ENCODE results near the gene SMAD7. TPM values are rescaled to one million over a fixed set of nuclear protein-coding genes. Genes with fewer than 3 reads are reported as not detected.

SMAD7 gene
- total RNA-seq, 1 donor from 2014 or later = 34.6 TPM

DNA sequence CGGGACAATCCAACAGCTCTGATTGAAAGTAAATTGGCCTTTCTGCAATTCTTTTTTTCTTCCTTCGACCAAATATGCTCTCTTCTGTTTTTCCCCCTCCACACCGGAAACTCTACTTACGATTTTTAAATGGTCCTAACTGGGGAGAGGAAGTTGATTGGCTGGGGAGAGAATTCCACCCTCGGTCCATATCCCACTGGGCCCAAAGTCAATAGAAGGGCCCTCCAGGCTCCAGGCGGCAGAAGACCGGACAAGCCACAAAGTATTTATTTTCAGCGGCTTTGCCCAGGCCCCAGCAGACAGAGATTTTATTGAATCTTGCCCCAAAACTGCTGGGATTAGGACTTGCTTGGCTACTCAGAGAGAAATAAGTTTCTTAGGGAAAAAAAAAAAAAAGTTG is 37.1 kb upstream of the SMAD7 start:
- intact Hi-C loops (cut with micrococcal nuclease) = no loop called here

DNA sequence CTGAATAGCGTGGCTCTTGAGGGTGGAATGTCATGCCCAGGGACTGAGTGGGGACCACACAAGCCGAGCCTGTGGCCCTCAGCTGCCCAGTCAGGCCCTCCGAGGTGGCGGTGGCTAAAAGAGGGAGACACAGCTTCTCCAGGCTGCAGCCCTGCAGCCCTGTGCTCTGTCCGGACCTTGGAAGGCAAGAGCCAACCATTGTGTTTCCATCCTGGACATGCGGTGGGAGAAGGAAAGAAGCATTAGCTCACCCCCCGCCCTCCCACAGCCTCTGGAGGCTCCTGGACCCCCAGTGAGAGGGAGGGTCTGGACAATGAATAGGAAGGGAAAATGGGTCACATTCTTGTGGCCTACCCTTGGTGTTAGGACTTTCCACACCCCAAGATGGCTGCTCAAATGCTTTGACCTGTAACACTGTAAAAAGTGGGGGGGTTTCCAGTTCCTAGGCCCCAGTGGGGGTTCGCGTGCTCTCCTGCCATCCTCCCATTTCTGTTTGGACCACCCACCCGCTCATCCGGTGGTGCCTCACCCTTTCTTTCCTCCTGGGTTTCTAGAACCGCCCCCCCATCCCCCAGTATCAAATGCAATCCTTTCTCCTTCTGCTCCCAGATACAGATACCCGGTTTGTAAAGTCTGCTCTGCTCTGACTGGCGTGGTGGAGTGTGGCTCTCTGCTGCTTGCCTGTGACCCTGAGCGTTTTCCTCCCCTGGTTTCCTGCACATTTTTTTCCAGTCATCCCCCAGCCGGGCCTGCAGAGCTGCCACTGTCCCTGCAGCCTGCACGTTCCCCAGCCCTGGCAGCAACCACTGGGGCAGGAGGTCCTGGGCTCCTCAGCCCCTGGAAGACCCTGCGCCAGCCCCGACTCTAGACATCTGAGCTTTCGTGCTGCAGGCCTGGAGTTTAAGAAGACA is 36.3 kb upstream of the SMAD7 start:
- intact Hi-C loops (cut with micrococcal nuclease) = no loop called here

DNA sequence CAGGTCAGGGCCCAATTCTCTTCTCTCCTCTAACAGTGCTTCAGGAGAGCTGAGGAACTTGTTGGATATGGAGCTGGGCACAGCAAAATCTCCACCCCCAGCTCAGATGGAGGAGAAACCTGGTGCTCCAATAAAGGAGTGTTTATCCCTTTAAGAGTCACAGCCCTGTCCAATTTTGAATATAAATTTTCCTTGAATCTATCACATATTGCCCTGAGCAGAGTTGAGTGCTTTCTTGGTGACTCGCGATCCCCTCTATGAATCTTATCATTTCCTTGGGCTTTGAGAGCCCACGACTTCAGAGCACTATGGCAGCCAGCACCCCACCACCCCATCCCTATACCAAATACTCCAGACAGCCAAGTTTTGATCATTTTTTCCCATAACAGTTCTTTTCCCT is 34.4 kb upstream of the SMAD7 start:
- intact Hi-C loops (cut with micrococcal nuclease) = no loop called here

DNA sequence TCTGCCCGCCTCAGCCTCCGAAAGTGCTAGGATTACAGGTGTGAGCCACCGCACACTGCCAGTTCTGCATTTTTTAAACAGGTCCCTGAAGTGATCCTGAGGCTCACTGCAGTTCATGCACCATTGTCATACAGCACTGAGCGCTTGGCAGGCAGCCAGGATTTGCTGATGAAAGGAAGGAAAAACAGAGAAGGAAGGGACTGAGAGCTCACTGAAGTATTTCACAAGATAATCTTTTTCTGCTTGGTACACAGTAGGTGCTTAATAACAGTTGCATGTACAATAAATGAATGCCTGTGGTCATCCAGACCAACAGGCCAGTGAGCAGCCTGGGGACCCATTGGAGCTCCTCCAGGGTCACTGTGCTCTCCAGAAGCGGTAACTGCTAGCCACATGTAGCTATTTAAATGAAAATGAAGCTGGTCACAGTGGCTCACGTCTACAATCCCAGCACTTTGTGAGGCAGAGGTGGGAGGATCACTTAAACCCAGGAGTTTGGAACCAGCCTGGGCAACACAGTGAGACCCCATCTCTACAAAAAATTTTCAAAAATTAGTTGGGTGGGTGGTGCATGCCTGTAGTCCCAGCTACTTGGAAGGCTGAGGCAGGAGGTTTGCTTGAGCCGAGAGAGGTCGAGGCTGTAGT is 33.1 kb upstream of the SMAD7 start:
- intact Hi-C loops (cut with micrococcal nuclease) = no loop called here

DNA sequence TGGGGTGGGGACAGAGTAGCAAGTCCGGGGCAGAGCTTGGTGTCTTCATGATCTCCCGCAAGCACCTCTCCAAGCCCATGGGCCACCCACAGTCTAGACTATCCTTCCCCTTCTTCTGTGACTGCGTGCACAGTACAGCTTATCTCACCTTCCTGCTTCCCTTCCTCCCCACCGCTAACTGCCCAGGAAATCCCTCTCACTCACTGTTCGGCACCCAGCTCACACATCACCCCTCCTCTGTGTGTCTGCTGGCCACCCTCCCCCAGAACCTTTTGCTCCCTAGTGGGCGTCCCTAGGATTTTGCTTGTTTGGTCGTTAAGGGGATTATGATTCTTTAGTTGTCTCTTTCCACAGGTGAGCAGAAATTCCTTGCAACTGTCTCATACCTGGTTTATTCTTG is 31.5 kb upstream of the SMAD7 start:
- intact Hi-C loops (cut with micrococcal nuclease) = no loop called here

DNA sequence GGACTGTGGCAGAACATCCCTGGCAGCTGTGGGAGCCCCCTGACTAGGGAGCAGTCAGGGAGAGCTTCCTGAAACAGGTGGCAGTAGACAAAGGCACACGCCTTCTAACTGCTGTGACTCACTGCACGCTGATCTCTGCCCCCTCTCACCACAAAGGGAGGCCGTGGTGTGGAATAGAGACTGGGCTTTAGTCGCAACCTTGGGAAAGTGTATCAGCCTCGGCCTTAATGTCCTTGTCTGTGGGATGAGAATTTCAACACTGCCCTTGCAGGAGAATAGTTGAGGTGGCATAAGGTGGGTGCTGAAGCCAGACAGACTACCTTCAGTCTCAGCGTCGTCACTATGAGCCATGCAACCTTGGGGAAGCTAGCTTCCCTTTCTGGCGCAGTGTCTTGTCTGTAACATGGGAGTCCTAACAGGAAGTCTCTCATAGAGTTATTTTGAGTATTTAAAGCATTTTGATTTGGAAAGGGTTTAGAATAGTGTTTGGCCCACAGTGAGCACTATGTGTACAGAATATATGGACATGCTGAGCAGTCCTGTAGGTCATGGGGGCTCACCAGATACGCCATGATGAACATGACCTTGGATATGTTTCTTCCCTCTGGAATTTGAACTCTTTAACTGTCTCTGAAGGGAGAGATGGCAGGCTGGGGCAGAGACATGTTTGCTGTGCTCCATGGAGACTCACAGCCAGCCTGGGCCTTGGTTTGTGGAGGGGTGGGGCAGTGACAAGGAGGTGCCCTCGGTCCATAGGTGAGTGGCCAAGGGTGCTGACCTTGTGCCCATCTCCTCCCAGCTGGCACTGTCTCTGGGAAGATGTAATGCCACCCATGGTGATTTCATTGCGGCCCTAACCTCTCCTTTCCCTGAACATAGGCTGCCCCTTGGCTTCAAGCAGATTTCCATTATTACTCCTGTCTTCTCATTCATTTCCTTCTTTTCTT is 29.5 kb upstream of the SMAD7 start:
- intact Hi-C loops (cut with micrococcal nuclease) = loop anchor here (5.0 kb wide), 1 partner anchor 38 kb away; no protein-coding TSS in a partner anchor

DNA sequence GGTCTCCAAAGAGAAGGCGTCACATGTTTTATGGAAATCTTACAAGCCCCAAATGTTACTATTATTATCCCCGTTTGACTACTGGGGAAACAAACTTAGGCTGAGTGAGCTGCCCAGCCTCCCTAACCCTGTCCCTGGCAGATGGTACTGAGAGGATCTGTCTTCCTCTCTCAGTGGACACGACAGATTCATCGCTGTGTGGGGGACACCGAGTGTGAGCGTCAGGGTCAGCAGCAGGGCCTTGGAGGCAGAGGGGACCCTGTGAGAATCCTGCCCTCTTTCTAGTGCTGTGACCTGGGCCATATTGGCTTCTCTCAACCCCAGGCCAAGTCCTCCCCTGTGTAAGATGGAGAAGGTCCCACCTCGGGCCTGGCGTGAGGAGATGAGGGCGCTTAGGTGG is 27.1 kb upstream of the SMAD7 start:
- intact Hi-C loops (cut with micrococcal nuclease) = loop anchor here (5.0 kb wide), 1 partner anchor 36 kb away; no protein-coding TSS in a partner anchor

DNA sequence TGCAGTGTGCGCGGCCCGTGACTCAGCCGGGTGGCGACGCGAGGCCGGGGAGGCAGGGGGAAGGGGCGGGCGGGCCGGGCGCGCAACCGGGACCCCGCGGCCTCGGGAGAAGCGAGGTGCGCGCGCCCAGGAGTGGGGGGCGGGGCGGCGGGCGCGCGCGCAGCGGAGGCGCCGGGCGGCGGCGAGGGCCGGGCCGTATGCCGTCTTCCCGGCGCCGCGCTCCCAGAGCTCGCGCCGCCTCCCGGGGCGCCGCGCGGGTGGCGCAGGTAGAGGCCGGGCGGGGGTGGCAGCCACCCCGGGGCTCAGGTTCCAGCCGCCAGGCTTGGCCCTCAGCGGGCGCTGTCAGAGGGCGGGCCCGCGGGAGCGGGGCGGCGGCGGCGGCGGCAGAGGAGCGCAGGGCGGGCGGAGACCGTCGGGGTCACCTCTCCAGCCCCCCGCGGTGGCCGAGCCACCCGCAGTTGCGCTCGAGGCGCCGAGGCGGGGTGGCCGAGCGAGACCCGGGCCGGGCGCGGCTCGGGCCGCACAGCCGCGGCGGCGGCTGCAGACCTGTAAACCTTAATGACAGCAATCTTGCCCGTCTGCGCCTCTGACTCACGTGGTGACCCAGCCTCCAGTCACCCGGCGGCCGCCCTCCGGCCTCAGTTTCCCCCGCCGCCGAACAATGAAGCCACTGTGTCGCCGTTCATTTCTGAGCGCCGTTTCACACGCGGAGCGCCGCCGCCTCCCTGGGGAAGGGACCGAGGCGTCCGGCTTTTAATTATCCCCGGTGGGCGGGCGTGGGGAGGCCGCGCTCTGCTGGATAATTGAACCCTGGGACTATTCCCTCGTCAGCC is 25.3 kb upstream of the SMAD7 start:
- intact Hi-C loops (cut with micrococcal nuclease) = loop anchor here (1.0 to 5.0 kb wide), 2 partner anchors 24 to 34 kb away; no protein-coding TSS in a partner anchor

DNA sequence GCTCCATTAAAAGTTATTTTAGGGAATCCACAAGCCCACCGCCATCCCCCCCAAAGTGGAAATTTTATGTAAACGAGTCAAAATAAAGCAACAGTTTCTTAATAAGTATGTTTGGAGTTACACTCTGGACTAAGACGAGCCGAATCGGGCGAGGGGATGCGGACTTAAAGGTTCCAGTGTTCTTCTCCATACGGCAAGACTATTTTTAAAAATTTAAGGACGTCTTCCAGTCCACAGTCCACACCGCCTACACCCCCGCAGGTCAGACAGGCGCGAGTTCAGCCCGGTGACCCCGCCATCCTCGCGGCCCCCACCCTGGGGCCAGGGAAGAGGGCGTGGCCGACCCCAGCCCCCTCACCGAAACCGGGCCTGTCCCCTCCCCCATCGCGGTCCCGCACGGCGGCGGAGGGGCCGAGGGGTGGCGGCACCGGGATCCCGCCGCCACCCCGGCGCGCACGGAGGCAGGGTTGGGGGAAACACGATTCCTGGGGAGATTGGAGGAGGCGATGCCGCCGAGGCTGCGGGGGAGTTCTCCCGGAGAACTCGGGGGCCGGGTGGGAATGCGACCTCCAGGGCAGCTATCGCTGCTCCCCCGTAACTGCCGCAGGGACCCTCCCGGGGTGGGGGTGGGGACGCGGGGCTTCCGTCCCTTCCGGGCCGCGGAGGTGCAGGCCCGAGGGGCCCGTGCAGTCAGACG is 24.5 kb upstream of the SMAD7 start:
- intact Hi-C loops (cut with micrococcal nuclease) = loop anchor here (5.0 kb wide), 1 partner anchor 33 kb away; no protein-coding TSS in a partner anchor

DNA sequence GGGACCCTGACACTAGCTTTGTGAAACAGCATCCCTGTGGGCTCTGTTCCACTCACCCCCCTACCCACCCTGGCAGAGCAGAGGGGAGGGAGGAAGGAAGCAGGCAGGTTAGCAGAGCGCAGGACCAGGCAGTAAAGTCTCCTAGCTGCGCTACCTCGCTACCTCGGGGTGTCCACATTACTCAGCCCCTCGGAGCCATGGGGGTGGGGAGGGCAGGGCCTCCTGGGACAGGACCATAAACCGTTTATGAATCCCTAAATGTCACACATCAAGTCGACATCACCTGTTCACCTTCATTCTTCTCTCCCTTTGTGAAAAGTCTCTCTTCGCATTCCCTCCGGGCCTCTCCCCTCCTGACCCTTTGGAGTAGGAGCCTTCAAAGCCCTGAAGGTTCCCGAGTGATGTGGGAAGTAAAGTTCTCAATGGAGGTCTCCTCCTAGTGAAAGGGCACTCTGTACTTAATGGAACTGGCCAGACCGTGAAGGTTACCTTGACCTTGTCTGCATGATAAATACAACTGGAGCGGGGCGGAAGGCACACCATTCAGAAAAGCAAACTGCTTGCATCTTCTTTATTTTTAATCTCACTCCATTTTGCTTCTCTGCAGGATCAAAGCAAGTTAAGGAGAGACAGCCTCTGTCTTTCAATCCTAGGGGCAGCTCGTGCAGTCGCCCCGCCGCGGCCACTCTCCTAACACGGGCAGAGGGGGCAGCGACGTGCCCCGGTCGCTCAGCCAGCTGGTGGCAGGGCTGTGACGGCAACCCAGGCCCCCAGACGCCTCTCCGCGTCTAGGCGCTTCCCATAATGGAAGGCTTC is 23.7 kb upstream of the SMAD7 start:
- intact Hi-C loops (cut with micrococcal nuclease) = loop anchor here (5.0 kb wide), 2 partner anchors 32 to 297 kb away; no protein-coding TSS in a partner anchor

DNA sequence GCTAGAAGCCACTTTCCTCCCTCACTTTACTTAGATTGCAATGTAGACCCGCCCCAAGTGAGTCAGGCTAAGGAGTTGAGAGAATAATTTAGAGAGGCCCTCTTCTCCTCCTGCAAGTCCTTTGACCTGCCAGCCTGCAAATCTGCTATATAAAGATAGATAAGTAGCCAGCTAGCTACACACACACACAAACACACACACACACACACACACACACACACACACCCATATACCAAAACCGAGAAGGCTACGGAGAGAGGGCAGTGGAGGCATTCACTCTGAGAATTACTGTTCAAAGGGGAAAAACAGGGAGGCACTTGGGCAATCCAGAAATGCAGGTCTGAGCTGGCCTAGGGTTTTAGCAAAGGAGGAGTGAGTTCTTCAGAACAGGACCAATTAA is 23.0 kb upstream of the SMAD7 start:
- intact Hi-C loops (cut with micrococcal nuclease) = loop anchor here (5.0 kb wide), 1 partner anchor 296 kb away; no protein-coding TSS in a partner anchor

DNA sequence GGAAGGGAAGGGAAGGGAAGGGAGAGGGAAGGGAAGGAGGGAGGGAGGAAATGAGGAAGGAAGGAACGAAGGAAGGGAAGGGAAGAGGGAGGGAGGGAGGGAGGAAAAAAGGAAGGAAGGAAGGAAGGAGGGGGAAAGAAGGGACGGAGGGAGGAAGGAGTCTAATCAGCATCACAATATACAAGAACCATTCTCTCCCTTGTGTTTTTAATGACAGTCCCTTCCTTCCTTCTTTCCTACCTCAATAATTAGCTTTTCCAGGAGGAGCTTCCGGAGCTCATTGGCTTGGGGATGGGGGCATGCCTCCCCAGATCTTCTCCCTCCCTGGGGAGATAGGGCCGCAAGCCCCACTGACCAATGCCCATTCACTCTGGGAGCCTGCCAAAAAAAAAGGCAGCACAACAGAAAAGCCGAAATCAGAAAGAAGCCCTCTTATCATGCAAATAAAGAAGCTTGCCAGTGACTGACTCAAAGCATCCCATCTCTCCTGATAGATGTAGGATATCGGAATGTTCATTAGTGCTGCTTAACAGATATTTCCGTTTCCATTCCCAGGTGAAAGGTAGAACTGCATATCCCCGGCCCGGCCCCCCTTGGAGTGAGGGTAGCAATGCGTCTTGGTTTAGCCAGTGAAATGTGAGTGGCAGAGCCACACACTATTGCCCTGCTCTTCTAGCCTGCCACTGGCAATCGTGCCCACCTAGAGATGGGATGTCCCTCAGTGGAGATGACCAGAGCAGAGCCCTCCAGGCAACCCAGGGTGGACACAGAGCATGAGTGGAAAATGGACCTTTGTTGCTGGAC is 17.8 kb upstream of the SMAD7 start:
- intact Hi-C loops (cut with micrococcal nuclease) = no loop called here

DNA sequence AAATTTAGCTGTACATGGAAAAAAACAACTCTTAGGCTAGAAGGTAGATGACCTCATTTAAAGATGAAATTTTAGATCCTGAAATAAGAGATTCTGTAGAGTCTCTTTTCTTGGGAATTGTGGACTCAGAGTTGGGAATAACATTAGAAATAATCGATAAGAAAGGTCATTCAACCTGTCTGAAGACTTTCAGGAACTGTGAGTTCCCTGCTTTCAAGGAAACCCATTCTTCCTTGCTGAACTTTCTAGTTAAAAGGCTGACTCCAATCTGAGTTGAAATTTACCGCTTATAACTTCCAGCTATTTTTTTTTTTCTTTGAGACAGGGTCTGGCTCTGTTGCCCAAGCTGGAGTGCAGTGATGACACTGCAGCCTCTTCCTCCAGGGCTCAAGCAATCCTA is 16.8 kb upstream of the SMAD7 start:
- intact Hi-C loops (cut with micrococcal nuclease) = no loop called here

DNA sequence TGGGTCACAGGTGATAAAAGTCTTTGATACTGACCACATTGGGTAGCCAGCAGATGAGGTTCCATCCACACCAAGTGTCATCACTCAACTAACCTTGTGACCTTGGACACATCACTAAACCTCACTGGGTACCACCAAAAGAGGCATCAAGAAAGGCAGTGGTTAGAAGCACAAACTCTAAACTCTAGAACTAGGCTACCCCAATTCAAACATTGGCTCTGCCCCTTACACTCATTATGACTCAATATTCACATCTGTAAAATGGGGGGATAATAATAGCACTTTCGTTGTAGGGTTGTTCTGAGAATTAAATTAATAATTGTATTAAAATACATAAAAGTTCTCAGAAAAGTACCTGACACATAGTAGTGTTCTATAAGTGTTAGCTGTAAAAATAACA is 15.8 kb upstream of the SMAD7 start:
- intact Hi-C loops (cut with micrococcal nuclease) = no loop called here

DNA sequence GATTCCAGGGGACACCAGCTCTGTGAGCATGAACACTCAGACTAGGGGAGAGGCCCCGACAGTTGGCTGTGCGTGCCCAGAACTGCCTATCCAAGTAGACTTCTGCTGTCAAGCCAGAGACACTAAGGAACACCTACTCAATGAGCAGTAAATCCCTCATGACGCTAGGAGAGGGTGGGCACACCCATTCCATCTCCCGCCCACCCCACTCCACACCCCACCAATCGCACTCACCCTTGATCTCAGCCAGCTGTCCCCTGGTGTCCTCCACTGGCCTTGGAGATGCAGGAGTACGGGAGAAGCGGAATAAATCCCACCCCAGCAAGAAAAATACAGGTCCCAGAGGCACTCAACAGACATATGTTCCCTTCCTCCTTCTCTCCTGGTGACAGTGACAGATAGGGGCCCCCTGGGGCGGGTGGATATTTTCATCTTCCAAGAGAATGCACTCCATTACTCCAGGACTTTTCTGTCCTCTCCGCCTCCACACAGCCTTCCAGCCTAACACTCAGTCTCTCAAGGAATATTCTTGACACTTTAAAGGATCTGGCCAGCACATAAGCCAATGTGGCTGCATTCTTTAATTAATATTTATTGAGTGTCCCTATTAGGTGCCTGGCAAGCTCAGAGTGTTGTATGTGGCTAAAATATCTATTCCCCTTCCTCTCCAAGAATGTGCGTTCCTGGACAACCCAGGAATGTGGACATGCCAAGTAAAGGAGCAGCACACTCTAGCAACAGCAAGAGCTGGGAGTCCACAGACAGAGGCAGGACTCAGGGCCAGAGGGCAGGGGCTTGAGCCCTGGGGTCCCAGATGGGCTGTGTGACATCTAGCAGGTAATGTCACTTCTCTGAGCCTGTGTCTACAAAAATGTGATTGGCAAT is 13.1 kb upstream of the SMAD7 start:
- intact Hi-C loops (cut with micrococcal nuclease) = no loop called here

DNA sequence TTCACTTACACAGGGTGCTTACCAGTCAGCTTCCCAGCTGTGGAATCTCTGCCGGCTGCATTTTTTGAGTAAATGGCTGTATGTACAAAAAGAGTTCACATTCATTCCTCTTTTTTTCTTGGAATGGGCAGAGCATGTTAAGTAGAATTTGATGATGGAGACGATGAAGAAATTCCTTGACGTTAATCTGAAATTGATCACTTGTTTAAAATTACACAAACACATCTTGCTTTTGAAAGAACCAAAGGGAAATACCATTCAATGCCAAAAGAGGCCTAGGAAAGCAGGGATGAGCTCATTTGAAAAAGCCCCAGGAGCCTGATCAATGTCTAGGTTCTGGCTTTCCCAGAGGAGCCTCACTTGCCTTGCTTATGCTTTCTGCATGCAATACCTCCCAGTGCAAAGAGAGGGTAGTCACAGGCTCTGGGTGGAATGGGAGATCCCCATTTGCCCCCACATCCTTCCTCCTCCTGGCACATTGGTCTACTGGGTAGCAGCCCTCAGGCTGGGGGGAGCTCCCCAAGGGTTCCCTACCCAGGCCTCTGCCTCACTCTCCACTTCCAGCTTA is 12.3 kb upstream of the SMAD7 start:
- intact Hi-C loops (cut with micrococcal nuclease) = no loop called here
